Subcutaneous abdominal adipose tissue (tissue), 5 donors: ENCODE results near the gene LTBP1.

Experiments used
- H3K27ac ChIP-seq: one replicate; pipeline ENCODE4 v1.7.0; 2013; ENCODE audit warnings: low read depth, mild to moderate bottlenecking, inconsistent platforms, low read length, moderate library complexity
- H3K27me3 ChIP-seq, 5 donors: one replicate each; pipeline ENCODE4 v1.7.0; 2013; ENCODE audit warnings: low read length in 5 of 5, inconsistent platforms in 1 of 5; ENCODE audit not compliant: control insufficient read depth in 5 of 5, insufficient read depth in 4 of 5
- H3K36me3 ChIP-seq, 5 donors: one replicate each; pipeline ENCODE4 v1.7.0; 2013; ENCODE audit warnings: low read length in 5 of 5; ENCODE audit not compliant: control insufficient read depth in 5 of 5, insufficient read depth in 5 of 5
- H3K4me1 ChIP-seq, 5 donors: one replicate each; pipeline ENCODE4 v1.7.0; 2013; ENCODE audit warnings: low read length in 5 of 5, mild to moderate bottlenecking in 3 of 5, moderate library complexity in 1 of 5; ENCODE audit not compliant: control insufficient read depth in 5 of 5, insufficient read depth in 5 of 5
- H3K4me3 ChIP-seq, 5 donors: one replicate each; pipeline ENCODE4 v1.7.0; 2013; ENCODE audit warnings: low read length in 5 of 5, low read depth in 1 of 5
- H3K9ac ChIP-seq, 5 donors: one replicate each; pipeline ENCODE4 v1.7.0; 2013; ENCODE audit warnings: low read length in 5 of 5, mild to moderate bottlenecking in 4 of 5, moderate library complexity in 3 of 5
- H3K9me3 ChIP-seq, 5 donors: one replicate each; pipeline ENCODE4 v1.7.0; 2013; ENCODE audit warnings: low read length in 5 of 5; ENCODE audit not compliant: control insufficient read depth in 5 of 5
- donor health status: healthy.
- donor health status: healthy.
- donor health status: healthy.
- donor health status: healthy.
- donor health status: healthy.

The LTBP1 gene

GRCh38 chr2:32930436-32930835 is 16.3 kb upstream of the LTBP1 start:
- Histone ChIP-seq H3K4me3 (no peak overlapping the region), H3K27me3 (peaks cover 0 to 6% (median 0%) of the 10 kb centered on the region in 5 donors), H3K9me3 (no peaks in the 10 kb centered on the region), H3K27ac (no peak overlapping the region), H3K9ac (no peak overlapping the region), H3K4me1 (no peaks in the 10 kb centered on the region), H3K36me3 (no peaks in the 10 kb centered on the region)

GRCh38 chr2:32931519-32931918 is 15.2 kb upstream of the LTBP1 start:
- Histone ChIP-seq H3K9me3 (no peaks in the 10 kb centered on the region), H3K27ac (no peak overlapping the region), H3K27me3 (peaks cover 0 to 6% (median 0%) of the 10 kb centered on the region in 5 donors), H3K9ac (no peak overlapping the region), H3K4me3 (no peak overlapping the region), H3K36me3 (no peaks in the 10 kb centered on the region), H3K4me1 (no peaks in the 10 kb centered on the region)

GRCh38 chr2:32931945-32932709 is 14.6 kb upstream of the LTBP1 start:
- no peaks in the 10 kb centered on the region for H3K36me3 ChIP-seq
- H3K9ac ChIP-seq: no peak overlapping the region
- no peaks in the 10 kb centered on the region for H3K9me3 ChIP-seq
- H3K4me1 ChIP-seq: no peaks in the 10 kb centered on the region
- no peak overlapping the region for H3K27ac ChIP-seq
- peaks cover 0 to 1% (median 0%) of the 10 kb centered on the region in 5 donors for H3K27me3 ChIP-seq
- no peak overlapping the region for H3K4me3 ChIP-seq

- Histone ChIP-seq H3K36me3 (no peaks in the 10 kb centered on the region), H3K9ac (no peak overlapping the region), H3K4me3 (no peak overlapping the region), H3K27ac (no peak overlapping the region), H3K4me1 (no peaks in the 10 kb centered on the region), H3K9me3 (no peaks in the 10 kb centered on the region), H3K27me3 (peaks cover 0 to 4% (median 3%) of the 10 kb centered on the region in 5 donors)
These were observed 13.7 kb upstream of the LTBP1 start for GRCh38 chr2:32932825-32933755.

- H3K9ac ChIP-seq: no peak overlapping the region
- H3K4me3 ChIP-seq: no peak overlapping the region
- no peaks in the 10 kb centered on the region for H3K36me3 ChIP-seq
- H3K27me3 ChIP-seq: peaks cover 0 to 4% (median 3%) of the 10 kb centered on the region in 5 donors
- H3K4me1 ChIP-seq: no peaks in the 10 kb centered on the region
- H3K27ac ChIP-seq: no peak overlapping the region
- H3K9me3 ChIP-seq: no peaks in the 10 kb centered on the region
These were observed 13.0 kb upstream of the LTBP1 start for GRCh38 chr2:32933756-32934095.

- Histone ChIP-seq H3K4me3 (no peak overlapping the region), H3K36me3 (no peaks in the 10 kb centered on the region), H3K27ac (no peak overlapping the region), H3K9me3 (no peaks in the 10 kb centered on the region), H3K9ac (no peak overlapping the region), H3K27me3 (peaks cover 0 to 4% (median 3%) of the 10 kb centered on the region in 5 donors), H3K4me1 (no peaks in the 10 kb centered on the region)
These were observed 8.9 kb upstream of the LTBP1 start for GRCh38 chr2:32937602-32938448.

GRCh38 chr2:32938934-32939333 is 7.8 kb upstream of the LTBP1 start:
- Histone ChIP-seq H3K27me3 (peaks cover 0 to 4% (median 3%) of the 10 kb centered on the region in 5 donors), H3K9me3 (no peaks in the 10 kb centered on the region), H3K4me1 (no peaks in the 10 kb centered on the region), H3K27ac (no peak overlapping the region), H3K4me3 (no peak overlapping the region), H3K36me3 (no peaks in the 10 kb centered on the region), H3K9ac (no peak overlapping the region)

GRCh38 chr2:32940316-32940997 is 6.3 kb upstream of the LTBP1 start:
- H3K27ac ChIP-seq: no peak overlapping the region
- H3K4me1 ChIP-seq: no peaks in the 10 kb centered on the region
- H3K9me3 ChIP-seq: no peaks in the 10 kb centered on the region
- H3K9ac ChIP-seq: no peak overlapping the region
- H3K4me3 ChIP-seq: no peak overlapping the region
- H3K27me3 ChIP-seq: peaks cover 0 to 4% (median 3%) of the 10 kb centered on the region in 5 donors
- H3K36me3 ChIP-seq: no peaks in the 10 kb centered on the region

- peaks cover 0 to 10% (median 6%) of the 10 kb centered on the region in 5 donors for H3K4me1 ChIP-seq
- no peaks in the 10 kb centered on the region for H3K36me3 ChIP-seq
- no peak overlapping the region for H3K9ac ChIP-seq
- no peaks in the 10 kb centered on the region for H3K9me3 ChIP-seq
- H3K27me3 ChIP-seq: peaks cover 0 to 4% (median 3%) of the 10 kb centered on the region in 5 donors
- H3K27ac ChIP-seq: no peak overlapping the region
- H3K4me3 ChIP-seq: no peak overlapping the region
These were observed 4.6 kb upstream of the LTBP1 start for GRCh38 chr2:32941944-32942690.
